ENCODE measurements around the gene SLFN12L. TPM values are rescaled to one million over a fixed set of nuclear protein-coding genes. Genes with fewer than 3 reads are reported as not detected.

Gene SLFN12L
- total and polyA plus RNA-seq, 2 donors (not counting 1 experiment from before 2014, with no cell fraction given) = 0.43 to 3.8 TPM

GRCh38 chr17:35546487-35546886 is 9.0 kb upstream of the SLFN12L start:
- CTCF ChIA-PET = no interaction called here

GRCh38 chr17:35545150-35545549 is 7.7 kb upstream of the SLFN12L start:
- WGBS (ENCODE audit: insufficient coverage) = no CpG with 5 or more reads among the region's 1 CpG
- Histone ChIP-seq H2AFZ (ENCODE audit: insufficient read depth, low read depth, low read length, poor library complexity, severe bottlenecking) (no peak overlapping the region), H3K4me1 (ENCODE audit: control insufficient read depth in 2 of 2, insufficient read depth in 2 of 2, low read length in 2 of 2) (peaks cover 19 to 26% of the 10 kb centered on the region in 2 donors), H4K20me1 (ENCODE audit: control insufficient read depth, insufficient read depth, low read length, poor library complexity, severe bottlenecking) (no peaks in the 10 kb centered on the region), H3K9me3 (ENCODE audit: control extremely low read depth in 1 of 3, control insufficient read depth in 2 of 3, insufficient read depth in 1 of 3, low read length in 2 of 3) (no peaks in the 10 kb centered on the region), H3K79me2 (ENCODE audit: control insufficient read depth, insufficient read depth, low read length) (peaks cover 7% of the 10 kb centered on the region), H3K4me2 (replicated peaks; ENCODE audit: low read depth, low read length, poor library complexity, severe bottlenecking) (no peak overlapping the region), H3K36me3 (replicated peaks in 1 of 2; ENCODE audit: control extremely low read depth in 1 of 2, control insufficient read depth in 1 of 2, extremely low read depth in 1 of 2, insufficient read depth in 2 of 2, low read length in 1 of 2) (no peaks in the 10 kb centered on the region), H3K4me3 (ENCODE audit: control extremely low read depth in 1 of 5, extremely low read depth in 1 of 5, insufficient read depth in 1 of 5, low read depth in 2 of 5, low read length in 4 of 5) (no peak overlapping the region), H3K27me3 (replicated peaks in 1 of 4; ENCODE audit: control extremely low read depth in 1 of 4, control insufficient read depth in 3 of 4, insufficient read depth in 4 of 4, low read length in 3 of 4) (no peaks in the 10 kb centered on the region), H3K27ac (ENCODE audit: low read length in 2 of 2) (no peak overlapping the region), H3K9ac (ENCODE audit: low read length) (no peak overlapping the region)
- Mint-ChIP-seq H3K4me3 (no peak overlapping the region), H3K9me3 (ENCODE audit: insufficient read depth) (no peaks in the 10 kb centered on the region), H3K27ac (no peak overlapping the region), H3K4me1 (peaks cover 26% of the 10 kb centered on the region), H3K27me3 (no peaks in the 10 kb centered on the region)
- ChIA-PET POLR2A (no interaction called here), CTCF (interaction anchor here (2.4 kb wide), 1 partner anchor 232 kb away, joined by 8 read pairs; no protein-coding TSS in a partner anchor)
- DNase-seq (no peak), ATAC-seq (ENCODE audit: low read depth) (no peak)
- no peak for TF ChIP-seq CTCF (IDR thresholded peaks at IDR 0.05)
- TF ChIP-seq EZH2 (IDR thresholded peaks at IDR 0.05; ENCODE audit: borderline replicate concordance, insufficient read depth, low read depth, low read length, poor library complexity, severe bottlenecking) = no peak
- intact Hi-C loops (cut with micrococcal nuclease) = no loop called here

More at GRCh38 chr17:35546487-35546886, 9.0 kb upstream of the SLFN12L start:
- no peak overlapping the region for H2AFZ ChIP-seq (ENCODE audit: insufficient read depth, low read depth, low read length, poor library complexity, severe bottlenecking)
- no peak overlapping the region for H3K4me3 Mint-ChIP-seq
- peaks cover 2% of the 10 kb centered on the region for H3K79me2 ChIP-seq (ENCODE audit: control insufficient read depth, insufficient read depth, low read length)
- H3K9me3 ChIP-seq (ENCODE audit: control extremely low read depth in 1 of 3, control insufficient read depth in 2 of 3, insufficient read depth in 1 of 3, low read length in 2 of 3) = no peaks in the 10 kb centered on the region
- no peaks in the 10 kb centered on the region for H3K36me3 ChIP-seq (replicated peaks in 1 of 2; ENCODE audit: control extremely low read depth in 1 of 2, control insufficient read depth in 1 of 2, extremely low read depth in 1 of 2, insufficient read depth in 2 of 2, low read length in 1 of 2)
- H3K4me3 ChIP-seq (ENCODE audit: control extremely low read depth in 1 of 5, extremely low read depth in 1 of 5, insufficient read depth in 1 of 5, low read depth in 2 of 5, low read length in 4 of 5) = no peak overlapping the region
- H3K4me1 Mint-ChIP-seq = peaks cover 18% of the 10 kb centered on the region
- intact Hi-C loops (cut with micrococcal nuclease) = no loop called here
- no peaks in the 10 kb centered on the region for H3K27me3 ChIP-seq (replicated peaks in 1 of 4; ENCODE audit: control extremely low read depth in 1 of 4, control insufficient read depth in 3 of 4, insufficient read depth in 4 of 4, low read length in 3 of 4)
- no peaks in the 10 kb centered on the region for H4K20me1 ChIP-seq (ENCODE audit: control insufficient read depth, insufficient read depth, low read length, poor library complexity, severe bottlenecking)
- no peak overlapping the region for H3K27ac Mint-ChIP-seq
- 85% methylated on average over 1 of the region's 1 CpG for WGBS (ENCODE audit: insufficient coverage)
- DNase-seq (no peak), ATAC-seq (ENCODE audit: low read depth) (no peak)
- H3K4me1 ChIP-seq (ENCODE audit: control insufficient read depth in 2 of 2, insufficient read depth in 2 of 2, low read length in 2 of 2) = peaks cover 15 to 19% of the 10 kb centered on the region in 2 donors
- TF ChIP-seq EZH2 (IDR thresholded peaks at IDR 0.05; ENCODE audit: borderline replicate concordance, insufficient read depth, low read depth, low read length, poor library complexity, severe bottlenecking) (no peak), CTCF (IDR thresholded peaks at IDR 0.05) (no peak)
- POLR2A ChIA-PET = no interaction called here
- no peak overlapping the region for H3K4me2 ChIP-seq (replicated peaks; ENCODE audit: low read depth, low read length, poor library complexity, severe bottlenecking)
- no peak overlapping the region for H3K27ac ChIP-seq (ENCODE audit: low read length in 2 of 2)
- no peaks in the 10 kb centered on the region for H3K27me3 Mint-ChIP-seq
- no peaks in the 10 kb centered on the region for H3K9me3 Mint-ChIP-seq (ENCODE audit: insufficient read depth)
- no peak overlapping the region for H3K9ac ChIP-seq (ENCODE audit: low read length)

Measured in B cell (primary cell).